ENCODE results near the gene IMMP2L. TPM values are rescaled to one million over a fixed set of nuclear protein-coding genes. Genes with fewer than 3 reads are reported as not detected.

IMMP2L gene
- total and polyA plus RNA-seq, 8 donors = 2.5 to 40.8 (median 20.0) TPM; not detected in 1

DNA sequence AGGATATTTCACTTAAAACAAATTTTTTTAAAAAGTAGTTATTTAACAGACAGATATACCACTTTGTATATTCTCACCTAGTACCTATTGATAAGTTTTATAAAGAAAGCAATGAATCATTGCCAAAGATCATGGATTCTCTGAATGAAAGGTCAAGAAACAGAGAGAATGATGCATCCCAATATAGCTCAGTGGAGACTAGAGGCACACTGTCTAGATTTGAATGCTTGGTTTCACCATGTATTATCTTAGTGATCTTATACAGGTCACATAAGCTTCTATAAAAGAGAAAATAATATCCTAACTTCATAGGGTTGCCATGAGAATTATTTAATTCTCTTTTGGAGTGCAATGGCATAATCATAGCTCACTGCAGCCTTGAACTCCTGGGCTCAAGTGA, 558.4 kb downstream of the IMMP2L start:
- TF ChIP-seq, protein P1, sequence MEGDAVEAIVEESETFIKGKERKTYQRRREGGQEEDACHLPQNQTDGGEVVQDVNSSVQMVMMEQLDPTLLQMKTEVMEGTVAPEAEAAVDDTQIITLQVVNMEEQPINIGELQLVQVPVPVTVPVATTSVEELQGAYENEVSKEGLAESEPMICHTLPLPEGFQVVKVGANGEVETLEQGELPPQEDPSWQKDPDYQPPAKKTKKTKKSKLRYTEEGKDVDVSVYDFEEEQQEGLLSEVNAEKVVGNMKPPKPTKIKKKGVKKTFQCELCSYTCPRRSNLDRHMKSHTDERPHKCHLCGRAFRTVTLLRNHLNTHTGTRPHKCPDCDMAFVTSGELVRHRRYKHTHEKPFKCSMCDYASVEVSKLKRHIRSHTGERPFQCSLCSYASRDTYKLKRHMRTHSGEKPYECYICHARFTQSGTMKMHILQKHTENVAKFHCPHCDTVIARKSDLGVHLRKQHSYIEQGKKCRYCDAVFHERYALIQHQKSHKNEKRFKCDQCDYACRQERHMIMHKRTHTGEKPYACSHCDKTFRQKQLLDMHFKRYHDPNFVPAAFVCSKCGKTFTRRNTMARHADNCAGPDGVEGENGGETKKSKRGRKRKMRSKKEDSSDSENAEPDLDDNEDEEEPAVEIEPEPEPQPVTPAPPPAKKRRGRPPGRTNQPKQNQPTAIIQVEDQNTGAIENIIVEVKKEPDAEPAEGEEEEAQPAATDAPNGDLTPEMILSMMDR (IDR thresholded peaks at IDR 0.05) = no peak
- no peak for TF ChIP-seq EP300 (IDR thresholded peaks at IDR 0.05)
- no peak for TF ChIP-seq POLR2A (IDR thresholded peaks at IDR 0.05)
- no peak for TF ChIP-seq POLR2AphosphoS5 (IDR thresholded peaks at IDR 0.05)
- Histone ChIP-seq H3K4me1 (no peaks in the 10 kb centered on the region), H3K9me3 (no peaks in the 10 kb centered on the region), H3K27me3 (no peaks in the 10 kb centered on the region), H3K4me3 (no peak overlapping the region), H3K27ac (no peak overlapping the region), H3K36me3 (no peaks in the 10 kb centered on the region)
- no peak for DNase-seq
- intact Hi-C loops (cut with DNase I; ENCODE audit: low total_unique reads) = no loop called here

DNA sequence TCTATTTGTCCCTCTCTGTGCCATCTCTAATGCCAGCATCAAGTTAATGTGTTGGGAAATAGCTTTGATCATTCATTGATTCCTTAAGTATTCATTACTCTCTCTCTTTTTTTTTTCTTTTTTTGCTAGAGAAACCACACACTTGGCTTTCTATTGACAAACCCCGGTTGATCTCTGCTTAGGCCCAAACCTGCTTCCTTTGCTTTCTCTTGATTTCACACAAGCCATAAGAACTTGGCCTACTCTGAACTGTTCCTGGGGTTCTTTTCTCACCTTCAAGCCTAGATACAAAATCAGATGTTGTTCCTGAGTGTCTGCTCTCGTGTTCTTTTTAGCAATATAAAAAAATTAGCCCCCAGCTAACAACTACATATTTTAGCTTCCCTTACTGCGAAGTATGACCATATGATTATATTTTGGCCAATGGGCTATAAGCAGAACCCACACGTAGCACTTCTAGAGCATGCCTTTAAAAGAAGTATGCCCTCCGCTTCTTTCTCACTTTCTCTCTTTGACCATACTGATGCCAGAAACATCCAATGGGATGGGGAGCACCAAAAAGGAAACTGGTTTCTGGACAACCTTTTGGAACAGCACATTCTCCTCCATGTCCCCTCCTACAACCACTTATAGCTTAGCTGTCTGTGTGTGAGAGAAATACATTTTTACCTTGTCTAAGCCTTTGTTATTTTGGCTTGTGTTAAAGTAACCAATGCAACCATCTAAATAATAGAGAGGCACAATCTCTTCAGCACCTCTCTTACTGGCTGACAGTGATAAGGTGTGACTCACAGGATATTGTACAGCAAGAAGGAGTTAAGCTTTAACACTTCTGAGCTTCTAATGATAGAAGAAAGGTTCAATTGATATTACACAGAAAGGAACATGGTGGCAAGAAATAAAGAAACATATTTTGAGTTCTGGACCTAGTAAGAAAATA, 568.0 kb downstream of the IMMP2L start:
- Histone ChIP-seq H3K4me3 (no peak overlapping the region), H3K9me3 (no peaks in the 10 kb centered on the region), H3K4me1 (no peaks in the 10 kb centered on the region), H3K27me3 (no peaks in the 10 kb centered on the region), H3K36me3 (no peaks in the 10 kb centered on the region), H3K27ac (no peak overlapping the region)
- WGBS, 5 donors = 91 to 94% (median 93%) methylated on average over 5 of the region's 5 CpGs
- intact Hi-C loops (cut with DNase I; ENCODE audit: low total_unique reads) = no loop called here
- peak in 1 of 2 donors; percentile 12 for DNase-seq
- TF ChIP-seq POLR2AphosphoS5 (IDR thresholded peaks at IDR 0.05) (no peak), POLR2A (IDR thresholded peaks at IDR 0.05) (no peak), EP300 (IDR thresholded peaks at IDR 0.05) (no peak)
- TF ChIP-seq, protein P1 (IDR thresholded peaks at IDR 0.05) = no peak

DNA sequence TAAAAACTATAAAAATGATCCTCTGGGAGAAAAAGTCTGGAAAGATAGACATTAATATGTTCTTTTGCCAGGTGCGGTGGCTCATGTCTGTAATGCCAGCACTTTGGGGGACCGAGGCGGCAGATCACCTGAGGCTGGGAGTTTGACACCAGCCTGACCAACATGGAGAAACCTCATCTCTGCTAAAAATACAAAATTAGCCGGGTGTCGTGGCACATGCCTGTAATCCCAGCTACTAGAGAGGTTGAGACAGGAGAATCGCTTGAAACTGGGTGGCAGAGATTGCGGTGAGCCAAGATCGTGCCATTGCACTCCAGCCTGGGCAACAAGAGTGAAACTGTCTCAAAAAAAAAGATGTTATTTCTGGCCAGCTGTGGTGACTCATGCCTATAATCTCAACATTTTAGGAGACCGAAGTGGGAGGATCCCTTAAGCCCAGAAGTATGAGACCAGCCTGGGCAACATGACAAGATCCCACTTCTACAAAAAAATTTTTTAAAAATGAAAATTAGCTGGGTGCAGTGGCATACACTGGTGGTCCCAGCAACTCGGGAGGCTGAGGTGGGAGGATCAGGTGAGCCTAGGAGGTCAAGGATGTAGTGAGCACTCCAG, 573.3 kb downstream of the IMMP2L start:
- H3K27ac ChIP-seq = no peak overlapping the region
- DNase-seq = no peak
- no peak overlapping the region for H3K4me3 ChIP-seq
- 91 to 96% (median 94%) methylated on average over 10 of the region's 10 CpGs for WGBS, 5 donors
- no peaks in the 10 kb centered on the region for H3K27me3 ChIP-seq
- no peaks in the 10 kb centered on the region for H3K4me1 ChIP-seq
- intact Hi-C loops (cut with DNase I; ENCODE audit: low total_unique reads) = no loop called here
- H3K36me3 ChIP-seq = no peaks in the 10 kb centered on the region
- TF ChIP-seq EP300 (IDR thresholded peaks at IDR 0.05) (no peak), POLR2A (IDR thresholded peaks at IDR 0.05) (no peak), POLR2AphosphoS5 (IDR thresholded peaks at IDR 0.05) (no peak)
- TF ChIP-seq, protein P1 (IDR thresholded peaks at IDR 0.05) = no peak
- no peaks in the 10 kb centered on the region for H3K9me3 ChIP-seq

DNA sequence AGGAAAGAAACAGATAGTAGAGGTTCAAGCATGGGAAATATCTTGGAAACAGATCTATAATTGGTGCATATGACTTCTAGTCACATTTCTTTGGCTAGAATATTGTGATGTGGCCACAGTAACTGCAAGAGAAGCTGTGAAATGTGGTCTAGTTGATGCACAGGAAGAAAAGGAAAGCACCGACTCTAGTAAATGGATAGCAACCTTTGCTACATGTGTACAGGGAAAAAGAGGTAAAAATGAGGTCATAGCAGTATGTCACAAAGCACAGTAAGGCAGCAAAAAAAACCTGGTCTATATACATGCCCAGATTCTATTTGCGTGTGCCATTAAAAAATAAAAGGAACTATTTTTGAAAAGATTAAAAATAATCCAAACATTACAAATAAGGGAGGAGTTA, 573.9 kb downstream of the IMMP2L start:
- intact Hi-C loops (cut with DNase I; ENCODE audit: low total_unique reads) = no loop called here
- WGBS, 5 donors = 91 to 95% (median 92%) methylated on average over 2 of the region's 2 CpGs
- no peaks in the 10 kb centered on the region for H3K27me3 ChIP-seq
- no peak overlapping the region for H3K27ac ChIP-seq
- no peaks in the 10 kb centered on the region for H3K36me3 ChIP-seq
- no peak for TF ChIP-seq POLR2A (IDR thresholded peaks at IDR 0.05)
- TF ChIP-seq, protein P1 (IDR thresholded peaks at IDR 0.05) = no peak
- TF ChIP-seq EP300 (IDR thresholded peaks at IDR 0.05) = no peak
- no peak for TF ChIP-seq POLR2AphosphoS5 (IDR thresholded peaks at IDR 0.05)
- H3K9me3 ChIP-seq = no peaks in the 10 kb centered on the region
- no peak overlapping the region for H3K4me3 ChIP-seq
- H3K4me1 ChIP-seq = no peaks in the 10 kb centered on the region
- DNase-seq = peak in 1 of 2 donors; percentile 16
